Karpas-422 (cell line): ENCODE results near the gene EFHD1. TPM values are rescaled to one million over a fixed set of nuclear protein-coding genes. Genes with fewer than 3 reads are reported as not detected.

Source experiments
- DNase-seq: peaks from one replicate; pipeline ENCODE4 v3.0.0-alpha.2; 2015
- H2AFZ ChIP-seq: fragments of 200-600 bp; sonication (generic); 2 replicates; pipeline ENCODE4 v1.6.1; 2014; ENCODE audit warnings: antibody characterized with exemption, low read length, mixed read lengths
- H3K27ac ChIP-seq: fragments of 200-600 bp; sonication (generic); 2 replicates; pipeline ENCODE4 v1.5.1; 2014; ENCODE audit warnings: mild to moderate bottlenecking, low read length, moderate library complexity
- H3K27me3 ChIP-seq: fragments of 200-600 bp; sonication (generic); 2 replicates; pipeline ENCODE4 v1.6.1; 2014; ENCODE audit warnings: low read length, mixed read lengths
- H3K36me3 ChIP-seq: fragments of 200-600 bp; sonication (generic); 2 replicates; pipeline ENCODE4 v1.6.1; 2014; ENCODE audit warnings: low read length, mixed read lengths; ENCODE audit not compliant: insufficient read depth
- H3K4me1 ChIP-seq: fragments of 200-600 bp; sonication (generic); 2 replicates; pipeline ENCODE4 v1.6.1; 2014; ENCODE audit warnings: mild to moderate bottlenecking, low read length, mixed read lengths
- H3K4me2 ChIP-seq: fragments of 200-600 bp; sonication (generic); 2 replicates; pipeline ENCODE4 v1.6.1; 2014; ENCODE audit warnings: low read length, low read depth, mild to moderate bottlenecking; ENCODE audit not compliant: poor library complexity, severe bottlenecking
- H3K4me3 ChIP-seq: fragments of 200-600 bp; sonication (generic); 2 replicates; pipeline ENCODE4 v1.5.1; 2014; ENCODE audit warnings: mild to moderate bottlenecking, antibody characterized with exemption, low read length, mixed read lengths
- H3K79me2 ChIP-seq: fragments of 200-600 bp; sonication (generic); 2 replicates; pipeline ENCODE4 v1.6.1; 2014; ENCODE audit warnings: mild to moderate bottlenecking, low read length, mixed read lengths
- H3K9ac ChIP-seq: fragments of 200-600 bp; sonication (generic); 2 replicates; pipeline ENCODE4 v1.6.0; 2014; ENCODE audit warnings: low read length
- H3K9me2 ChIP-seq: fragments of 200-600 bp; sonication (generic), shearing (Covaris generic); replicated peaks from 2 replicates; pipeline ENCODE4 v1.6.0; 2014; ENCODE audit warnings: mild to moderate bottlenecking, low read length, moderate library complexity; ENCODE audit not compliant: insufficient read depth
- H3K9me3 ChIP-seq: fragments of 300-700, 200-600 bp; sonication (generic); 2 replicates; pipeline ENCODE4 v1.6.1; 2014; ENCODE audit warnings: low read length, mixed read lengths
- H4K20me1 ChIP-seq: fragments of 200-600 bp; sonication (generic); 2 replicates; pipeline ENCODE4 v1.6.1; 2014; ENCODE audit warnings: mild to moderate bottlenecking, antibody characterized with exemption, low read length, low read depth; ENCODE audit not compliant: insufficient read depth
- total RNA-seq: library from RNA; depleted of rRNA; stranded (reverse); fragments of >200 nt; shearing (Covaris generic); gene quantifications from 2 replicates; pipeline ENCODE4 v1.2.3, GENCODE V29; 2014; ENCODE audit warnings: low replicate concordance

The EFHD1 gene
- total RNA-seq, 1 experiment from 2014 or later: not detected

DNA sequence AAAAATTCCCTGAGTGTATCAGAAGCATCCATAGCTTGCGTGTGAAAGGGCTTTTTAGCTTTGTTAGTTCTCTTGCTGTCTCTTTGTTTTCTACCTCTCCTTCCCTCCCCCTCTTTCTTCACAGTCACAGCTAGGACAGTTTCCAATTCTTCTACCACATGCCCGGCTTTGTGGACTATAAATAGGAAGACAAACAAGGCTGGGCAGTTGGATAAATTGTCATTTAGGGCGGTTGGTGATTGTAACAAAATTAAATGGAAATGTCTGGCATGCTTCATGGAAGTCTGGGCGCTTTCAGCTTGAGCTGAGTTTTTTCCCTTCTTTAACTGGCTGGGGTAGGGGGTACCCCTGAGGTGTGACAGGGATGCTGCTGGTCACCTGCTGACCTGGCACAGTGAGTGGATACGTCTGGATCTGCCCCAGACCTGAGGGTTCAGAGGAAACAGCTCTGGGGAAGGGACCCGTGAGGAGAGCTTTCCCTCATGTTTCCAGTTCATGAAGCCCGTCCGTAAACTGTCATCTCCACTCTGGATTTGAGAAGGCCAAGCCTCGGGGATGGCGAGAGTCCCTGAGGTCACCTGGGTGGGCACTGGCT is 34.7 kb downstream of the EFHD1 start:
- Histone ChIP-seq H2AFZ (no peak overlapping the region), H3K27ac (no peak overlapping the region), H3K9ac (no peak overlapping the region), H3K4me1 (no peaks in the 10 kb centered on the region), H3K36me3 (no peaks in the 10 kb centered on the region), H3K4me3 (no peak overlapping the region), H3K4me2 (no peak overlapping the region), H3K9me2 (no peaks in the 10 kb centered on the region), H3K9me3 (no peaks in the 10 kb centered on the region), H3K27me3 (no peaks in the 10 kb centered on the region), H4K20me1 (no peaks in the 10 kb centered on the region), H3K79me2 (no peaks in the 10 kb centered on the region)
- DNase-seq: no peak

- no peaks in the 10 kb centered on the region for H3K36me3 ChIP-seq
- no peaks in the 10 kb centered on the region for H4K20me1 ChIP-seq
- H3K27me3 ChIP-seq: no peaks in the 10 kb centered on the region
- no peak overlapping the region for H2AFZ ChIP-seq
- no peaks in the 10 kb centered on the region for H3K4me1 ChIP-seq
- H3K9ac ChIP-seq: no peak overlapping the region
- DNase-seq: no peak
- no peak overlapping the region for H3K27ac ChIP-seq
- no peaks in the 10 kb centered on the region for H3K79me2 ChIP-seq
- H3K9me3 ChIP-seq: no peaks in the 10 kb centered on the region
- no peaks in the 10 kb centered on the region for H3K9me2 ChIP-seq
- no peak overlapping the region for H3K4me2 ChIP-seq
- H3K4me3 ChIP-seq: no peak overlapping the region
These were observed 35.5 kb downstream of the EFHD1 start for GRCh38 chr2:232668805-232669444.

DNA sequence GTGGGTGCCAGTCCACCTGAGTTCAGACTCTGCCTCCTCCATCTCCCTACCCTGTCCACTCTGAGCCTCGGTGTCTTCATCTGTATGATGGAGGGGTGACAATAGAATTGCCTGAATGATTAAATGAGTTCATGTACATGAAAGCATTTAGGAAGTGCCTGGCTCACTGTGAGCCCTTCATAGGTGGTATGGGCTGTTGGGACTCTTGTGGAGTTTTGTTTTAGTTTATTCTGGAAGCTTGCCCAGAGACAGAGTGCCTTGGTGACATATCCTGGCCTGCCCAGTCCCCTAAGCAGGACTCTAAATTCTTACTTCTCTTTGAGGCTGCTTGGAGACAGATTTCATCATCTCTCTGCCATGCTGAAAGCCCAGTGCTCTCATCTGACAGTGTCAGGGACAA is 39.2 kb downstream of the EFHD1 start:
- no peaks in the 10 kb centered on the region for H3K9me2 ChIP-seq
- H3K4me1 ChIP-seq: no peaks in the 10 kb centered on the region
- no peaks in the 10 kb centered on the region for H3K9me3 ChIP-seq
- H3K27ac ChIP-seq: no peak overlapping the region
- no peak overlapping the region for H3K4me2 ChIP-seq
- H3K9ac ChIP-seq: no peak overlapping the region
- H3K27me3 ChIP-seq: no peaks in the 10 kb centered on the region
- no peak overlapping the region for H3K4me3 ChIP-seq
- H3K36me3 ChIP-seq: no peaks in the 10 kb centered on the region
- no peaks in the 10 kb centered on the region for H4K20me1 ChIP-seq
- no peaks in the 10 kb centered on the region for H3K79me2 ChIP-seq
- no peak for DNase-seq
- H2AFZ ChIP-seq: no peak overlapping the region

DNA sequence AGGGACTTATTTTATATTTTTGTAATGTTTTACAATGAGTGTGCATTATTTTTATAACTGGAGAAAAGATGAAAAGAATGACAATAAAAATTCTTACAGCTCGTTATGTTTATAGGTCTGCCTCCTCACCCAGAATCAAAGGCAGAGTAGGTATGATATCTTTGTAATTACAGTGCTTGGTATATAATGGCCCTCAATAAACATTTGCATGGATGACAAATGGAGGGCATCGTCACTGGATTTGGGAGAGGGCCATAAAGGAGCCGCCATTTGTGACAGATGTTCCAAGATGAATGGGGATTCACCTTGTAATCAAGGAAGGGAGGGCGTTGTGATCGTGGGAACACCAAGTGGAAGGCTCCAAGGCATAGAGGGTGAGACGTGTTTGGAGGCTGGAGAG is 41.1 kb downstream of the EFHD1 start:
- Histone ChIP-seq H3K79me2 (no peaks in the 10 kb centered on the region), H4K20me1 (no peaks in the 10 kb centered on the region), H3K4me2 (no peak overlapping the region), H3K36me3 (no peaks in the 10 kb centered on the region), H3K9ac (no peak overlapping the region), H2AFZ (no peak overlapping the region), H3K4me1 (no peaks in the 10 kb centered on the region), H3K4me3 (no peak overlapping the region), H3K27ac (no peak overlapping the region), H3K9me2 (no peaks in the 10 kb centered on the region), H3K9me3 (no peaks in the 10 kb centered on the region), H3K27me3 (no peaks in the 10 kb centered on the region)
- DNase-seq: no peak

DNA sequence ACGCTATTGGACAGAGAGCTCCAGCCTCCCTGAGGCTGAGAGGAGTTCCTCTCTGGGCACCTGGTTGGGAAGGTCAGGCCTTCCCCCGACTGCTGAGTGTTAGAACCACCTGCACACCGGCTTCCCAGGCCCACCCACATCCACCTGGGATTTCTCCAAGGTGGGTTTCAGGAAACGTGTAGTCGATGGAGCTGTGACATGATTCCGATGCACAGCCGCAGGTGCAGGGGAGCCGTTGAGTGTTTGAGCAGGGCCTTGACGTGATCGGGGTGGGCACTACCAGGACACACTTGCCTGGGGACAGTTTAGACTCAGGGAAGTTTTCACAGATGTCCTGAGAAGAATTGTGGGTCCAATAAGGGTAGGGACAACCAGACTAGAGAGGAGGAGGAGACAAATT is 42.0 kb downstream of the EFHD1 start:
- no peaks in the 10 kb centered on the region for H4K20me1 ChIP-seq
- no peaks in the 10 kb centered on the region for H3K9me3 ChIP-seq
- H3K9me2 ChIP-seq: no peaks in the 10 kb centered on the region
- no peaks in the 10 kb centered on the region for H3K27me3 ChIP-seq
- no peak overlapping the region for H3K4me3 ChIP-seq
- no peak overlapping the region for H3K4me2 ChIP-seq
- no peaks in the 10 kb centered on the region for H3K36me3 ChIP-seq
- no peaks in the 10 kb centered on the region for H3K4me1 ChIP-seq
- H2AFZ ChIP-seq: no peak overlapping the region
- H3K9ac ChIP-seq: no peak overlapping the region
- no peaks in the 10 kb centered on the region for H3K79me2 ChIP-seq
- no peak for DNase-seq
- no peak overlapping the region for H3K27ac ChIP-seq

- H3K9me3 ChIP-seq: no peaks in the 10 kb centered on the region
- no peak overlapping the region for H3K4me3 ChIP-seq
- no peak for DNase-seq
- H3K27me3 ChIP-seq: no peaks in the 10 kb centered on the region
- no peaks in the 10 kb centered on the region for H3K79me2 ChIP-seq
- no peaks in the 10 kb centered on the region for H3K9me2 ChIP-seq
- no peak overlapping the region for H2AFZ ChIP-seq
- H3K36me3 ChIP-seq: no peaks in the 10 kb centered on the region
- no peaks in the 10 kb centered on the region for H3K4me1 ChIP-seq
- H4K20me1 ChIP-seq: no peaks in the 10 kb centered on the region
- H3K9ac ChIP-seq: no peak overlapping the region
- no peak overlapping the region for H3K4me2 ChIP-seq
- no peak overlapping the region for H3K27ac ChIP-seq
These were observed 46.6 kb downstream of the EFHD1 start for GRCh38 chr2:232680006-232680405.

DNA sequence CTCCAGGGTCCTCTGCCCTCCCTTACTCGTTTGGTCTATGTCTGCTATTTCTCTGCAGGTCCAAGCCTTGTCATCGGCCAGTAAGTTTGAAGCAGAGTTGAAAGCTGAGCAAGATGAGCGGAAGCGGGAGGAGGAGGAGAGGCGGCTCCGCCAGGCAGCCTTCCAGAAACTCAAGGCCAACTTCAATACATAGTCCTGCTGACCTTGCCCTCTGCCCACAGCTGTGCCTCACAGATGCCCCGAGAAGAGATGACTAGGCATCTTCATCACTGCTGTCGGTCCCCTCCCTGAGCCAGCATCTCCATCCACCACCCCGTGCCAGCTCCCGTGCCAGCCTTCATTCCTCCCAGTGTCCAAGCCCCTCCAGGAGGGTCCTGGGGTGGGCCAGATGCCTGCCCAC is 48.1 kb downstream of the EFHD1 start:
- H4K20me1 ChIP-seq: no peaks in the 10 kb centered on the region
- DNase-seq: no peak
- H3K4me1 ChIP-seq: no peaks in the 10 kb centered on the region
- H3K4me2 ChIP-seq: no peak overlapping the region
- H3K9ac ChIP-seq: no peak overlapping the region
- no peaks in the 10 kb centered on the region for H3K9me2 ChIP-seq
- no peak overlapping the region for H2AFZ ChIP-seq
- no peak overlapping the region for H3K4me3 ChIP-seq
- H3K79me2 ChIP-seq: no peaks in the 10 kb centered on the region
- no peaks in the 10 kb centered on the region for H3K9me3 ChIP-seq
- no peak overlapping the region for H3K27ac ChIP-seq
- H3K27me3 ChIP-seq: no peaks in the 10 kb centered on the region
- no peaks in the 10 kb centered on the region for H3K36me3 ChIP-seq

- no peak overlapping the region for H3K4me3 ChIP-seq
- H4K20me1 ChIP-seq: no peaks in the 10 kb centered on the region
- no peaks in the 10 kb centered on the region for H3K4me1 ChIP-seq
- H3K9me2 ChIP-seq: no peaks in the 10 kb centered on the region
- H3K27ac ChIP-seq: no peak overlapping the region
- no peak overlapping the region for H2AFZ ChIP-seq
- H3K9me3 ChIP-seq: no peaks in the 10 kb centered on the region
- no peak for DNase-seq
- no peaks in the 10 kb centered on the region for H3K79me2 ChIP-seq
- no peaks in the 10 kb centered on the region for H3K27me3 ChIP-seq
- no peak overlapping the region for H3K9ac ChIP-seq
- H3K36me3 ChIP-seq: no peaks in the 10 kb centered on the region
- H3K4me2 ChIP-seq: no peak overlapping the region
These were observed 50.0 kb downstream of the EFHD1 start for GRCh38 chr2:232683368-232683767.
